ENCODE measurements around the gene SLC22A3.

The SLC22A3 gene

GRCh38 chr6:160337991-160338390 lies 10.2 kb upstream of the SLC22A3 start:
- peaks cover 13% of the 10 kb centered on the region for H3K9me3 Mint-ChIP-seq
- DNase-seq, result no peak
- peaks cover 47% of the 10 kb centered on the region for H3K27me3 Mint-ChIP-seq (ENCODE audit: low read depth, poor library complexity)
- H3K36me3 Mint-ChIP-seq (ENCODE audit: low read depth), result no peaks in the 10 kb centered on the region
- H3K27ac Mint-ChIP-seq, result no peak overlapping the region
- no peak for TF ChIP-seq CTCF (IDR thresholded peaks at IDR 0.05)
- H3K4me3 Mint-ChIP-seq, result no peak overlapping the region
- H3K4me1 Mint-ChIP-seq, result no peaks in the 10 kb centered on the region

- TF ChIP-seq CTCF (IDR thresholded peaks at IDR 0.05), result no peak
- Mint-ChIP-seq H3K27ac (no peak overlapping the region), H3K36me3 (ENCODE audit: low read depth) (no peaks in the 10 kb centered on the region), H3K9me3 (no peaks in the 10 kb centered on the region), H3K27me3 (ENCODE audit: low read depth, poor library complexity) (peaks cover 54% of the 10 kb centered on the region), H3K4me1 (no peaks in the 10 kb centered on the region), H3K4me3 (no peak overlapping the region)
- DNase-seq, result no peak
Observed at GRCh38 chr6:160343144-160343543, 5.0 kb upstream of the SLC22A3 start.

- TF ChIP-seq CTCF (IDR thresholded peaks at IDR 0.05), result no peak
- H3K27me3 Mint-ChIP-seq (ENCODE audit: low read depth, poor library complexity), result peaks cover 58% of the 10 kb centered on the region
- no peak for DNase-seq
- H3K4me3 Mint-ChIP-seq, result no peak overlapping the region
- H3K36me3 Mint-ChIP-seq (ENCODE audit: low read depth), result no peaks in the 10 kb centered on the region
- no peaks in the 10 kb centered on the region for H3K9me3 Mint-ChIP-seq
- peaks cover 5% of the 10 kb centered on the region for H3K4me1 Mint-ChIP-seq
- H3K27ac Mint-ChIP-seq, result no peak overlapping the region
Observed at GRCh38 chr6:160344271-160344670, 3.9 kb upstream of the SLC22A3 start.

- Mint-ChIP-seq H3K36me3 (ENCODE audit: low read depth) (no peaks in the 10 kb centered on the region), H3K27me3 (ENCODE audit: low read depth, poor library complexity) (peaks cover 76% of the 10 kb centered on the region), H3K27ac (no peak overlapping the region), H3K4me3 (peak overlapping the region; percentile 69), H3K4me1 (peaks cover 15% of the 10 kb centered on the region), H3K9me3 (no peaks in the 10 kb centered on the region)
- no peak for DNase-seq
- no peak for TF ChIP-seq CTCF (IDR thresholded peaks at IDR 0.05)
Observed at GRCh38 chr6:160347259-160348222, 637 bp upstream of the SLC22A3 start.

GRCh38 chr6:160349020-160349441 lies 853 bp downstream of the SLC22A3 start:
- no peak for TF ChIP-seq CTCF (IDR thresholded peaks at IDR 0.05)
- Mint-ChIP-seq H3K27ac (no peak overlapping the region), H3K9me3 (no peaks in the 10 kb centered on the region), H3K4me3 (peak overlapping the region; percentile 82), H3K4me1 (peaks cover 15% of the 10 kb centered on the region), H3K36me3 (ENCODE audit: low read depth) (no peaks in the 10 kb centered on the region), H3K27me3 (ENCODE audit: low read depth, poor library complexity) (peaks cover 89% of the 10 kb centered on the region)
- no peak for DNase-seq

Measured in nephron progenitor cell (in vitro differentiated cells).